Measurements from ENCODE around the gene STAC2.

DNA sequence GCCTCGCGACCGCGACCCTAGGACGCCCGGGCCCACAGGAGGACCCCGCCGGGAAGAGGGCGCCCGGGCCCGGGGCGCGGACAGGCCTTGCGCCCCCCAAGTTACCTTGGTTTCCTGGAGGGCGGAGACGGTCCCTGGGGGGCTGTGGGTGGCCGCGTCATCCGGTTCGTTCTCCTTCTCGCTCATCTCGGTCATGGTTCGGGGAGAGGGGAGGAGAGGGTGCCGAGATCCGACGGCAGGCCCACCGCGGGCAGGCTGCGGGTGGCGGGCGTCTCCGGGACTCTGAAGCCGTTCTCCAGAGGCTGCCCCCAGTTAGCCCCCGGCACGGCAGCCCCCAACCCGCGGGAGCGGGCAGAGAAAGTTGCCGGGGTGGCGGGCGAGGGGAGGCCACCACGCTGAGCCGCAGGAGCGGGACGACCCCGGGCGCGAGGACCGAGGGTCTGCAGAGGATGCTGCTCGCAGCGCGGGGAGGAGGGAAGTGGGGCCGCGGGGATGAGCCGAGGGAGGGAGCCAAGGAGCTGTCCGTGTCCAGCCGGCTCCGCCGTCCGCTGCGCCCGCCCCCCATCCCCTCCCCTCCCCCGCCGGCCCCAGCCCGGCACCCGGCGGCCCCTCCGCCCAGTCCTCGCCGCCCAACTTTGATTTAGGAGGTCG is at the start of gene STAC2:
- no peak for TF ChIP-seq EZH2phosphoT487 (IDR thresholded peaks at IDR 0.05; ENCODE audit: borderline replicate concordance, low read depth)
- TF ChIP-seq, protein P1, sequence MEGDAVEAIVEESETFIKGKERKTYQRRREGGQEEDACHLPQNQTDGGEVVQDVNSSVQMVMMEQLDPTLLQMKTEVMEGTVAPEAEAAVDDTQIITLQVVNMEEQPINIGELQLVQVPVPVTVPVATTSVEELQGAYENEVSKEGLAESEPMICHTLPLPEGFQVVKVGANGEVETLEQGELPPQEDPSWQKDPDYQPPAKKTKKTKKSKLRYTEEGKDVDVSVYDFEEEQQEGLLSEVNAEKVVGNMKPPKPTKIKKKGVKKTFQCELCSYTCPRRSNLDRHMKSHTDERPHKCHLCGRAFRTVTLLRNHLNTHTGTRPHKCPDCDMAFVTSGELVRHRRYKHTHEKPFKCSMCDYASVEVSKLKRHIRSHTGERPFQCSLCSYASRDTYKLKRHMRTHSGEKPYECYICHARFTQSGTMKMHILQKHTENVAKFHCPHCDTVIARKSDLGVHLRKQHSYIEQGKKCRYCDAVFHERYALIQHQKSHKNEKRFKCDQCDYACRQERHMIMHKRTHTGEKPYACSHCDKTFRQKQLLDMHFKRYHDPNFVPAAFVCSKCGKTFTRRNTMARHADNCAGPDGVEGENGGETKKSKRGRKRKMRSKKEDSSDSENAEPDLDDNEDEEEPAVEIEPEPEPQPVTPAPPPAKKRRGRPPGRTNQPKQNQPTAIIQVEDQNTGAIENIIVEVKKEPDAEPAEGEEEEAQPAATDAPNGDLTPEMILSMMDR (IDR thresholded peaks at IDR 0.05), result no peak
- TF ChIP-seq, protein P2, sequence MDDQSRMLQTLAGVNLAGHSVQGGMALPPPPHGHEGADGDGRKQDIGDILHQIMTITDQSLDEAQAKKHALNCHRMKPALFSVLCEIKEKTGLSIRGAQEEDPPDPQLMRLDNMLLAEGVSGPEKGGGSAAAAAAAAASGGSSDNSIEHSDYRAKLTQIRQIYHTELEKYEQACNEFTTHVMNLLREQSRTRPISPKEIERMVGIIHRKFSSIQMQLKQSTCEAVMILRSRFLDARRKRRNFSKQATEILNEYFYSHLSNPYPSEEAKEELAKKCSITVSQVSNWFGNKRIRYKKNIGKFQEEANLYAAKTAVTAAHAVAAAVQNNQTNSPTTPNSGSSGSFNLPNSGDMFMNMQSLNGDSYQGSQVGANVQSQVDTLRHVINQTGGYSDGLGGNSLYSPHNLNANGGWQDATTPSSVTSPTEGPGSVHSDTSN (IDR thresholded peaks at IDR 0.05), result no peak
- TF ChIP-seq SIN3A (IDR thresholded peaks at IDR 0.05; ENCODE audit: borderline replicate concordance, low read depth, low read length), result no peak
- TF ChIP-seq POLR2AphosphoS5 (IDR thresholded peaks at IDR 0.05; ENCODE audit: low read depth, low read length), result no peak
- TF ChIP-seq RCOR1 (IDR thresholded peaks at IDR 0.05; ENCODE audit: low read length), result no peak
- no peak for TF ChIP-seq EP300 (IDR thresholded peaks at IDR 0.05; ENCODE audit: borderline replicate concordance in 1 of 2, low read depth in 1 of 2, low read length in 1 of 2)
- TF ChIP-seq NFIC (IDR thresholded peaks at IDR 0.05; ENCODE audit: borderline replicate concordance), result no peak
- TF ChIP-seq SMC3 (IDR thresholded peaks at IDR 0.05; ENCODE audit: low read depth, low read length), result no peak
- no peak for TF ChIP-seq TAF1 (IDR thresholded peaks at IDR 0.05; ENCODE audit: borderline replicate concordance, low read depth, low read length)
- TF ChIP-seq, protein P3, sequence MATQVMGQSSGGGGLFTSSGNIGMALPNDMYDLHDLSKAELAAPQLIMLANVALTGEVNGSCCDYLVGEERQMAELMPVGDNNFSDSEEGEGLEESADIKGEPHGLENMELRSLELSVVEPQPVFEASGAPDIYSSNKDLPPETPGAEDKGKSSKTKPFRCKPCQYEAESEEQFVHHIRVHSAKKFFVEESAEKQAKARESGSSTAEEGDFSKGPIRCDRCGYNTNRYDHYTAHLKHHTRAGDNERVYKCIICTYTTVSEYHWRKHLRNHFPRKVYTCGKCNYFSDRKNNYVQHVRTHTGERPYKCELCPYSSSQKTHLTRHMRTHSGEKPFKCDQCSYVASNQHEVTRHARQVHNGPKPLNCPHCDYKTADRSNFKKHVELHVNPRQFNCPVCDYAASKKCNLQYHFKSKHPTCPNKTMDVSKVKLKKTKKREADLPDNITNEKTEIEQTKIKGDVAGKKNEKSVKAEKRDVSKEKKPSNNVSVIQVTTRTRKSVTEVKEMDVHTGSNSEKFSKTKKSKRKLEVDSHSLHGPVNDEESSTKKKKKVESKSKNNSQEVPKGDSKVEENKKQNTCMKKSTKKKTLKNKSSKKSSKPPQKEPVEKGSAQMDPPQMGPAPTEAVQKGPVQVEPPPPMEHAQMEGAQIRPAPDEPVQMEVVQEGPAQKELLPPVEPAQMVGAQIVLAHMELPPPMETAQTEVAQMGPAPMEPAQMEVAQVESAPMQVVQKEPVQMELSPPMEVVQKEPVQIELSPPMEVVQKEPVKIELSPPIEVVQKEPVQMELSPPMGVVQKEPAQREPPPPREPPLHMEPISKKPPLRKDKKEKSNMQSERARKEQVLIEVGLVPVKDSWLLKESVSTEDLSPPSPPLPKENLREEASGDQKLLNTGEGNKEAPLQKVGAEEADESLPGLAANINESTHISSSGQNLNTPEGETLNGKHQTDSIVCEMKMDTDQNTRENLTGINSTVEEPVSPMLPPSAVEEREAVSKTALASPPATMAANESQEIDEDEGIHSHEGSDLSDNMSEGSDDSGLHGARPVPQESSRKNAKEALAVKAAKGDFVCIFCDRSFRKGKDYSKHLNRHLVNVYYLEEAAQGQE (IDR thresholded peaks at IDR 0.05; ENCODE audit: low read depth, low read length), result no peak

All from SK-N-SH (cell line).